NB4 (cell line): ENCODE data around the gene TFCP2L1.

Experiments
- DNase-seq: peaks from one replicate; pipeline ENCODE4 v3.0.0; 2010; ENCODE audit warnings: low read depth
- H3K4me3 ChIP-seq: one replicate; pipeline ENCODE4 v1.5.1; 2011; ENCODE audit warnings: mild to moderate bottlenecking, low read depth, low read length, moderate library complexity
- MAX ChIP-seq: IDR thresholded peaks from 2 replicates; pipeline ENCODE4 v1.6.1; 2011; ENCODE audit warnings: low read depth, low read length
- MYC ChIP-seq: IDR thresholded peaks from 2 replicates; pipeline ENCODE4 v1.6.1; 2011; ENCODE audit warnings: low read depth, low read length
- POLR2A ChIP-seq: IDR thresholded peaks from 2 replicates; pipeline ENCODE4 v1.6.1; 2011; ENCODE audit warnings: mild to moderate bottlenecking; ENCODE audit not compliant: insufficient read length; ENCODE audit errors: extremely low read depth
- TF ChIP-seq, protein P1 (sequence below): IDR thresholded peaks from one replicate; pipeline ENCODE4 v1.5.1; 2012; ENCODE audit warnings: low read depth, low read length

The TFCP2L1 gene

DNA sequence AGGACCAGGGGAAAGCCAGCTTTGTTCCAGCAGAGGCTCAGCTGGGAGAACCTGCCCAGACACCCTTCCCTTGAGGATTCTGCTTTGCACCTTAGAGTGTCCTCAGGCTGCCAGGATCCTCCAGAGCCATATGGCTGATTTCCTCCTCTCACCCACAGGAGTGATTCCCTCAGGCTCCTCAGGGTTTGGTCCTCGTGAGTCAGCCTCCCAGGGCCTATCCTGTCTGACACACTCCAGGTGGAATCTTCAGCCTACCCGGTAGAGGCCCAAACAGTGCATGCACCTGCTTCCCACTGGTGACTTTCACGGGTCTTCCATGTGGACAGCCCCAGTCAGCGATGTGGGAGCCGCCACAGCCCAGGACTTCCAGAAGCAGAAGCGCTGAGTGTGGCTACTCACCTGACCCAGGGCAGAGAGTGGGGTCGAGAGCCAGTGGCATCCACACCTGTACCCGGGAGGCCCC is 73.3 kb downstream of the TFCP2L1 start:
- no peak for TF ChIP-seq POLR2A
- no peak for TF ChIP-seq MYC
- TF ChIP-seq, protein P1, sequence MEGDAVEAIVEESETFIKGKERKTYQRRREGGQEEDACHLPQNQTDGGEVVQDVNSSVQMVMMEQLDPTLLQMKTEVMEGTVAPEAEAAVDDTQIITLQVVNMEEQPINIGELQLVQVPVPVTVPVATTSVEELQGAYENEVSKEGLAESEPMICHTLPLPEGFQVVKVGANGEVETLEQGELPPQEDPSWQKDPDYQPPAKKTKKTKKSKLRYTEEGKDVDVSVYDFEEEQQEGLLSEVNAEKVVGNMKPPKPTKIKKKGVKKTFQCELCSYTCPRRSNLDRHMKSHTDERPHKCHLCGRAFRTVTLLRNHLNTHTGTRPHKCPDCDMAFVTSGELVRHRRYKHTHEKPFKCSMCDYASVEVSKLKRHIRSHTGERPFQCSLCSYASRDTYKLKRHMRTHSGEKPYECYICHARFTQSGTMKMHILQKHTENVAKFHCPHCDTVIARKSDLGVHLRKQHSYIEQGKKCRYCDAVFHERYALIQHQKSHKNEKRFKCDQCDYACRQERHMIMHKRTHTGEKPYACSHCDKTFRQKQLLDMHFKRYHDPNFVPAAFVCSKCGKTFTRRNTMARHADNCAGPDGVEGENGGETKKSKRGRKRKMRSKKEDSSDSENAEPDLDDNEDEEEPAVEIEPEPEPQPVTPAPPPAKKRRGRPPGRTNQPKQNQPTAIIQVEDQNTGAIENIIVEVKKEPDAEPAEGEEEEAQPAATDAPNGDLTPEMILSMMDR: no peak
- no peak for TF ChIP-seq MAX
- no peak for DNase-seq
- H3K4me3 ChIP-seq: no peak overlapping the region

DNA sequence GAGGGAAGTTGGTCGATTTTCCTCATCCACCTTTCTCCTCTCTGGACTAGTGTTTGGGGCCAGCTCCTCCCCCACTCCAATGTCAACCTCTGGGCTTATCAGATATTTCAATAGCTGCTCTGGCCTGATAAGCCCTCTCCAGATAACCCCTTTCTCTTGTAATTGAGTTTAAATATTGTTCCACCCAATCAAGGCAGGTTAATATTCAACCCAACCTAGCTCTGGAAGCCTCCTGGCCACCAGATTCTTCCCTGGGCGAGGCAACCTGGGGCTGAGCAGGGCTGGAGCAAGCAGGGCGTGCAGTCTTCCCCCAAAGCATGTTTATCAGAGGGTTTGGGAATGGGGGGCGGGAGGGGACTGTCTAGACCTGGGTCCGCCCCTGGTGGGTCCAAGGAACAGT is 73.8 kb downstream of the TFCP2L1 start:
- TF ChIP-seq MAX: no peak
- no peak for TF ChIP-seq POLR2A
- TF ChIP-seq MYC: no peak
- TF ChIP-seq, protein P1: no peak
- no peak for DNase-seq
- no peak overlapping the region for H3K4me3 ChIP-seq

- DNase-seq: no peak
- no peak overlapping the region for H3K4me3 ChIP-seq
- no peak for TF ChIP-seq MAX
- TF ChIP-seq, protein P1: no peak
- TF ChIP-seq MYC: no peak
- no peak for TF ChIP-seq POLR2A
Observed at GRCh38 chr2:121210691-121211090, 74.3 kb downstream of the TFCP2L1 start.

DNA sequence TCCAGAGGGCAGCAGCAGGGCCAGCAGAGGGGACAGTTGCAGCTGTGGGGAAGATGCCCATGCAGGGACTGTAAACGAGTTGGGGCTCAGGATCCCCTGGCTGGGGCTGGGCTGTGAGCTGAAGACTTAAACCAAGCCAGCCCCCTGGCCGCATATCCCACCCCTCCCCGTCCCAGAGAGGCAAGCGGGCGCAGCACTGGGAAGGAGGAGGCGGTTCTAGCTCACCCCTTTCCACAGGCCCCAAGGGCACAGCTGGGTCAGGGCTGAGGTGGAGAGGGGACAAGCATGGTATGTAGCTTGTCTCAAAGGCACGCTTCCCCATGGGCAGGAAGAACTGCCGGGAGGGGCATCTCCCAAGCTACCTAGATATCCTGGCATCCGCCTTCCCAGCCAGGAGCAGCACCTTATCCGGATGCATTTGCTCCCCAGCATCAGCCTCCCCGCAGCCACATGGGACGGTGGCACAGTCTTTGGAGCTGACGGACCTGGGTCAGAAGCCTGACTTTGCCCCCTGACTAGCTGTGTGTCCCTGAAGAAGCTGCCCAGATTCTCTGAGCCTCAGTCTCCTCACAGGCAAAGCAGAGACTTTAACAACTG is 75.9 kb downstream of the TFCP2L1 start:
- no peak for DNase-seq

DNA sequence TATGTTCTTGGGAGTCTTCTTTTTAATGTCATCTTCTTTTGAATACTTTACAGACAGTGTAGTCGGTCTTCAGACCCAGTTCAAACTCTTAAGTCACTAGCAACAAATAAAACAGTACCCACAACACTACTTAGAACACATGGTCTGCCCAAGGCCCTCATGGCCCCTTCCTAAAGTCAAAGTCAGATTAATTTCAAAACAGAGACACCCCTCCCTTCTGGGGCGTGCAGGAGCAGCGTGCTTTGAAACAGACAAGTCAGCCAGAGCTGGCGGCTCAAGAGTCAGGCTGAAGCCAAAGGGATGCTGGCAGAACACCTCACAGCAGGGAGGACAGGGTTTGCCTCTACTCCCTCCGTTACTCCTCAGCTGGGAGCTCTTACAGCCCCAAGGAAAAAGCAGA is 77.5 kb downstream of the TFCP2L1 start:
- TF ChIP-seq MAX (no peak), POLR2A (no peak), MYC (no peak)
- TF ChIP-seq, protein P1: no peak
- DNase-seq: no peak
- no peak overlapping the region for H3K4me3 ChIP-seq

More for the DNA sequence above, 75.9 kb downstream of the TFCP2L1 start:
- no peak overlapping the region for H3K4me3 ChIP-seq
- TF ChIP-seq POLR2A (no peak), MYC (no peak), MAX (no peak)
- TF ChIP-seq, protein P1: no peak
